Hematopoietic multipotent progenitor cell (in vitro differentiated cells): Measurements from ENCODE around the gene DPM2. TPM values are rescaled to one million over a fixed set of nuclear protein-coding genes. Genes with fewer than 3 reads are reported as not detected.
A peak's percentile ranks its signal among the peaks of the same experiment; 100 is the strongest.

ENCODE experiments used
- DNase-seq, 3 donors: peaks; one replicate each; pipeline ENCODE4 v3.0.0-alpha.2; 2011 to 2015; ENCODE audit warnings: low read depth in 2 of 3, low spot score in 2 of 3
- total RNA-seq: library from RNA; depleted of rRNA; stranded (reverse); fragments of >200 nt; gene quantifications from one replicate; pipeline ENCODE4 v1.2.3, GENCODE V29; 2012

Gene DPM2
- total RNA-seq, 1 donor: 17.2 TPM

- DNase-seq: no peak
Observed at GRCh38 chr9:127958728-127959127, 21.1 kb upstream of the DPM2 start.

GRCh38 chr9:127955294-127956015 lies 17.8 kb upstream of the DPM2 start:
- peak in 2 of 3 donors; percentile 68 for DNase-seq

GRCh38 chr9:127954831-127955293 lies 17.2 kb upstream of the DPM2 start:
- no peak for DNase-seq

GRCh38 chr9:127953768-127954505 lies 16.3 kb upstream of the DPM2 start:
- no peak for DNase-seq

- DNase-seq: no peak
Observed at GRCh38 chr9:127953154-127953553, 15.5 kb upstream of the DPM2 start.

- no peak for DNase-seq
Observed at GRCh38 chr9:127950513-127951289, 13.0 kb upstream of the DPM2 start.

- DNase-seq: no peak
Observed at GRCh38 chr9:127949827-127950512, 12.3 kb upstream of the DPM2 start.

- DNase-seq: no peak
Observed at GRCh38 chr9:127947841-127948710, 10.4 kb upstream of the DPM2 start.

- no peak for DNase-seq
Observed at GRCh38 chr9:127946728-127947127, 9.1 kb upstream of the DPM2 start.

- no peak for DNase-seq
Observed at GRCh38 chr9:127945942-127946341, 8.3 kb upstream of the DPM2 start.

GRCh38 chr9:127945338-127945737 lies 7.7 kb upstream of the DPM2 start:
- DNase-seq: no peak

GRCh38 chr9:127944586-127945218 lies 7.0 kb upstream of the DPM2 start:
- DNase-seq: no peak

- DNase-seq: peak; percentile 60 to 81 (median 80)
Observed at GRCh38 chr9:127943731-127944144, 6.1 kb upstream of the DPM2 start.

- DNase-seq: no peak
Observed at GRCh38 chr9:127943011-127943662, 5.5 kb upstream of the DPM2 start.

GRCh38 chr9:127942216-127943010 lies 4.8 kb upstream of the DPM2 start:
- DNase-seq: peak in 2 of 3 donors; percentile 59 to 66

- no peak for DNase-seq
Observed at GRCh38 chr9:127941961-127942215, 4.2 kb upstream of the DPM2 start.

GRCh38 chr9:127941062-127941960 lies 3.7 kb upstream of the DPM2 start:
- no peak for DNase-seq
